Loucy (cell line): ENCODE data around the gene PRKCZ.

Experiments used
- H2AFZ ChIP-seq: fragments of 200-600 bp; sonication (generic); 2 replicates; pipeline ENCODE4 v1.6.0; 2016; ENCODE audit warnings: antibody characterized with exemption, mild to moderate bottlenecking, low read length, moderate library complexity
- H3F3A ChIP-seq: fragments of 200-600 bp; 2 replicates; pipeline ENCODE4 v1.6.0; 2016; ENCODE audit warnings: antibody characterized with exemption, low read depth, mild to moderate bottlenecking
- H3K27me3 ChIP-seq: fragments of 200-600 bp; sonication (generic); 2 replicates; pipeline ENCODE4 v1.6.1; 2014; ENCODE audit warnings: low read length, mild to moderate bottlenecking; ENCODE audit not compliant: insufficient read depth, poor library complexity, severe bottlenecking
- H3K36me3 ChIP-seq: fragments of 200-600 bp; sonication (generic); 2 replicates; pipeline ENCODE4 v1.6.1; 2016; ENCODE audit warnings: low read length; ENCODE audit not compliant: insufficient read depth
- H3K4me1 ChIP-seq: fragments of 200-600 bp; sonication (generic); 2 replicates; pipeline ENCODE4 v1.5.1; 2014; ENCODE audit warnings: low read length, mild to moderate bottlenecking; ENCODE audit not compliant: insufficient read depth, poor library complexity, severe bottlenecking
- H3K4me2 ChIP-seq: fragments of 200-600 bp; sonication (generic); 2 replicates; pipeline ENCODE4 v1.6.0; 2014; ENCODE audit warnings: antibody characterized with exemption, low read length, low read depth, mild to moderate bottlenecking; ENCODE audit not compliant: poor library complexity, severe bottlenecking
- H3K4me3 ChIP-seq: fragments of 200-600 bp; sonication (generic); 2 replicates; pipeline ENCODE4 v1.5.1; 2014; ENCODE audit warnings: low read length, mild to moderate bottlenecking, mixed read lengths; ENCODE audit not compliant: poor library complexity, severe bottlenecking
- H3K79me2 ChIP-seq: fragments of 200-600 bp; sonication (generic); 2 replicates; pipeline ENCODE4 v1.6.1; 2014; ENCODE audit warnings: low read length; ENCODE audit not compliant: insufficient read depth
- H3K9ac ChIP-seq: fragments of 200-600 bp; sonication (generic); 2 replicates; pipeline ENCODE4 v1.6.0; 2014; ENCODE audit warnings: mild to moderate bottlenecking, low read depth, low read length, moderate library complexity; ENCODE audit not compliant: poor library complexity, severe bottlenecking
- H3K9me2 ChIP-seq: fragments of 200-600 bp; sonication (generic); replicated peaks from 2 replicates; pipeline ENCODE4 v1.6.1; 2016; ENCODE audit warnings: low read depth, low read length, mixed read lengths
- H3K9me3 ChIP-seq: fragments of 200-600 bp; sonication (generic); 2 replicates; pipeline ENCODE4 v1.6.1; 2014; ENCODE audit warnings: mild to moderate bottlenecking, antibody characterized with exemption, low read length, low read depth; ENCODE audit not compliant: insufficient read depth
- H4K20me1 ChIP-seq: fragments of 200-600 bp; sonication (generic); 2 replicates; pipeline ENCODE4 v1.6.0; 2014; ENCODE audit warnings: antibody characterized with exemption, low read length, mild to moderate bottlenecking; ENCODE audit not compliant: insufficient read depth, poor library complexity, severe bottlenecking
- CTCF ChIP-seq: fragments of 200-600 bp; sonication (generic); conservative IDR thresholded peaks from 2 replicates; pipeline ENCODE4 v1.5.1; 2014; ENCODE audit warnings: mild to moderate bottlenecking, antibody characterized with exemption, low read length
- EZH2phosphoT487 ChIP-seq: fragments of 200-600 bp; IDR thresholded peaks from 2 replicates; pipeline ENCODE4 v1.6.1; 2018; ENCODE audit warnings: antibody characterized with exemption, mild to moderate bottlenecking, moderate library complexity, borderline replicate concordance

Gene PRKCZ

DNA sequence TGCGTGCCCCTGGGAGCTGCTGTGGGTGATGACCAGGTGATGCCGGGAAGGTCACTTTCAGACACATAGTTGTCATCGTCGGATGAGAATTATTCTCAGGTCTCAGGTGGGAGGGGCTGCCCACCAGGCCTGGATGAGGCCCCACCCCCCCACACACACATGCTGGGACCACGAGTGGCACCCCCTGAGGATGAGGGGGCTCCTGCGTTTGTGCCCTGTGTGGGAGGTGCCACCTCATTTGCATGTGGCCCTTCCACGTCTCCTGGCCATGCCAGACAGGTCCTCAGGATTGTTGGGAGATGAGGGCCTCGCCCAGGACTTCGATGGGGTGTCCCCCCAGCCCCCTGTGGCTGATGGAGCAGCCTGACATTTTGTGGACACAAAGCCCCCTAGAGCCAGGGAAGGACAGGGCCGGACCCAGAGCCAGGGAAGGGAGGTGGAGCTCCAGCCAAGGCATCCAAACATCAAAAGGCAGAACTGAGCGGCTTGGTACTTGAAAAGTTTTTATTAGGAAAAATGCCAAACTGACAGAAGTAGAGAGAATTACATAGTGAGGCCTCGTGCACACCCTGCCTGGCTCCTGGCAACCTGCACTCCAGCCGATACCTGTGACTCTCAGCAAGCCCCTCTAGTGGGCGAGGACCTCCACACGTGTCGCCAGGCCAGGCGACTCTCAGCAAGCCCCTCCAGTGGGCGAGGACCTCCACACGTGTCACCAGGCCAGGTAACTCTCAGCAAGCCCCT lies 55.7 kb downstream of the PRKCZ start:
- Histone ChIP-seq H3K27me3 (no peaks in the 10 kb centered on the region), H3K9ac (no peak overlapping the region), H3K36me3 (no peaks in the 10 kb centered on the region), H3F3A (no peaks in the 10 kb centered on the region), H2AFZ (no peak overlapping the region), H3K9me3 (no peaks in the 10 kb centered on the region), H3K4me3 (no peak overlapping the region), H3K79me2 (no peaks in the 10 kb centered on the region), H3K4me1 (no peaks in the 10 kb centered on the region), H4K20me1 (no peaks in the 10 kb centered on the region), H3K9me2 (no peaks in the 10 kb centered on the region), H3K4me2 (no peak overlapping the region)
- TF ChIP-seq EZH2phosphoT487 (no peak), CTCF (no peak)

DNA sequence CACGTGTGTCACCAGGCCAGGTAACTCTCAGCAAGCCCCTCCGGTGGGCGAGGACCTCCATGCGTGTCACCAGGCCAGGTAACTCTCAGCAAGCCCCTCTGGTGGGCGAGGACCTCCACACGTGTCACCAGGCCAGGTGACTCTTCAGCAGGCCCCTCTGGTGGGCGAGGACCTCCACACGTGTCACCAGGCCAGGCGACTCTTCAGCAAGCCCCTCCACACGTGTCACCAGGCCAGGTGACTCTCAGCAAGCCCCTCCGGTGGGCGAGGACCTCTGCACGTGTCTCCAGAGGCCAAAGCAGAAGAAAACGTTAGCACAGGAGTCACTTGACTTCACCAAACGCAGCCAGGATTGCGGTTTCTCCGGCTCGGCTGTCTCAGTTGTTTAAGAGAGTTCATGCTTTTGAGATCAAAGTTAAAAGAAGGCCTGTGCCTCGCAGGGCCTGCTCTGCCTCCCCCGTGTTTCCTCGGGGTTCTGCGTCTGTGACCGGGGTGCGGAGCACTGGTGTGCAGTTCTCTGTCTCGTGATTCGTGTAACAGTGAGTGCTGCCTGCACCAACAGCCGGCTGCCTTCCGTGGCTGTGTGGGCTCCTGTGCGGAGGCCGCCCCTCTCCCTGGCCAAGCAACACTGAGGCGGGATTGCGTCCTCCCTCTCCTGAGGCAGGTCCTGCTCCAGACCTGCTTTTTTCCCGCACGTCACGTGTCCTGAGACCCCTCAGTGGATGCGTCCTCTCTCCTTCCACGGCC lies 56.6 kb downstream of the PRKCZ start:
- Histone ChIP-seq H3F3A (no peaks in the 10 kb centered on the region), H3K9ac (no peak overlapping the region), H2AFZ (no peak overlapping the region), H3K27me3 (no peaks in the 10 kb centered on the region), H4K20me1 (no peaks in the 10 kb centered on the region), H3K9me3 (no peaks in the 10 kb centered on the region), H3K4me3 (no peak overlapping the region), H3K9me2 (no peaks in the 10 kb centered on the region), H3K79me2 (no peaks in the 10 kb centered on the region), H3K4me1 (no peaks in the 10 kb centered on the region), H3K4me2 (no peak overlapping the region), H3K36me3 (no peaks in the 10 kb centered on the region)
- TF ChIP-seq CTCF (no peak), EZH2phosphoT487 (no peak)

GRCh38 chr1:2107586-2108212 lies 57.5 kb downstream of the PRKCZ start:
- no peaks in the 10 kb centered on the region for H3K36me3 ChIP-seq
- no peaks in the 10 kb centered on the region for H3F3A ChIP-seq
- no peaks in the 10 kb centered on the region for H3K9me2 ChIP-seq
- no peaks in the 10 kb centered on the region for H4K20me1 ChIP-seq
- no peaks in the 10 kb centered on the region for H3K4me1 ChIP-seq
- no peaks in the 10 kb centered on the region for H3K27me3 ChIP-seq
- TF ChIP-seq EZH2phosphoT487 = no peak
- TF ChIP-seq CTCF = no peak
- no peaks in the 10 kb centered on the region for H3K9me3 ChIP-seq
- no peaks in the 10 kb centered on the region for H3K79me2 ChIP-seq
- H3K9ac ChIP-seq = no peak overlapping the region
- no peak overlapping the region for H2AFZ ChIP-seq
- H3K4me3 ChIP-seq = no peak overlapping the region
- no peak overlapping the region for H3K4me2 ChIP-seq
